Hematopoietic multipotent progenitor cell treated with erythropoietin and hydrocortisone succinate and interleukin-3 and kit ligand, for 15 days (in vitro differentiated cells): ENCODE measurements around the gene PAPPA.

Experiments
- DNase-seq: peaks from one replicate; pipeline ENCODE4 v3.0.0-alpha.2; 2015; ENCODE audit warnings: low spot score

Gene PAPPA

DNA sequence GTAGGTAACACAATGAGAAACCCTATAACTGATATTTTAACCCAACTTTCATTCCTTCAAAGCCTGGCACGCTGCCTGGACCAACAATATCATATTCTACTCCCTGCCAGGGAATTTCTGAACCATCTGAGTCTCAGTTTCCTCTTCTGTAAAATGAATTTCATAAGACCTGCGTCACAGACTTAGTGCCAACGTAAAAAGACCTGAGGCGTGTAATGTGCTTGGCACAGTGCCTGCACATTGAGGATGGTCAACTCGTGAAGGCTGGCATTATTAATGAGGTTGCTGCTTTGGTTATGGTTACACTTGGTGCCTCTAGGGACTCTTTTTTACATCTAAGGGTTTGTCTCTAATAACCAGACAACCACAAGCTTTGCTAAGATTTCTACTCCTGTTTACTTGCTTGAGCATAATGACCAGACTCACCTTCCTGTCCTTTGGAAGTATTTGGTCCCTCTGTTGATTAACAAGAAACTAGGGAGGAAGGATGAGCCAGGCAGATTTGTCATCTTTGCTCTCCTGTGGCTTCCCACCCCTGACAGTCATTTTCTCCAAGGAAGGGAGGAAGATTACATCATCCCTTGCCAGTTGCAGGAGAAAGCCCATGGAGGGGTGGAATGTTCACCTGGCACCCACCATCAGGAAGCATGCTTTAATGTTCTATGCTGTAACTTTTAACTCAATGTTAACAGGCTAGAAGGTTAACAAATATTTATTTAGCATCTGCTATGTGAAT is 79.0 kb downstream of the PAPPA start:
- no peak for DNase-seq

DNA sequence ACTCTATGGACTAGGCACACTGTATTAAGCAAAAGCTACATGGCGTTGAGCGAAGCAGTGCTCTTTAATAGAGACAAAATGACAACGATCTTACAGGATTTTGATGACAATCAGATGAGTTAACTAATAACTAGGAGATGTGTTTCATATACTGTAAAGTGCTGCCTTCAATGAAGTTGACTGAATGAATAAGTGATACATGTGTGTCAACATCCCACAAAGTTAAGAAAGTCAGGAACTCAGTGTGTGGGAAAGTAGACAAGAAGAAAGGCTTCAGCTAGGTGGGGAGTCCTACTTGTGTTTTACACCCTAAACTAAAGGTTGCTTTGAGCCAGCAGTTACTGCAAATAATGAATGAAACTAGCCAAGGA is 79.6 kb downstream of the PAPPA start:
- DNase-seq = no peak

- DNase-seq = no peak
Measured at GRCh38 chr9:116234081-116234480, 80.5 kb downstream of the PAPPA start.

DNA sequence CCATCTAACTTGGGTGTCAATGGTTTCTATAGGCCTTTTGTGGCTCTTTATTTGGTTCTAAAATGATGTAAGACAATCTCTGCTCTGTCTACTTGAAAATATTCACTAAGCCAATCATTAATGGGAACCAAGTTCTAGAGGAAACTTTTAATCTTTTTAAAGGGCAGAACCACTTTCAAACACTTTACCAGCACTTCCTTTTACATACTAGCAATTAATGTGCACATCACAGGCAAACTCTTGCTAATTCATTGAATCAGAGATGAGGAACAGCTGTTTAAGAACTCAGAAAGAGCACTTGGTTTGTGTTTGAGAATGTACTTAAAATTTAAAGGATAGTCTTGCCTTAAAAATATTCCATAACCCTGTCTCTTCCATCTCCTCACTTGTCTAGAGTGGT is 83.4 kb downstream of the PAPPA start:
- no peak for DNase-seq

DNA sequence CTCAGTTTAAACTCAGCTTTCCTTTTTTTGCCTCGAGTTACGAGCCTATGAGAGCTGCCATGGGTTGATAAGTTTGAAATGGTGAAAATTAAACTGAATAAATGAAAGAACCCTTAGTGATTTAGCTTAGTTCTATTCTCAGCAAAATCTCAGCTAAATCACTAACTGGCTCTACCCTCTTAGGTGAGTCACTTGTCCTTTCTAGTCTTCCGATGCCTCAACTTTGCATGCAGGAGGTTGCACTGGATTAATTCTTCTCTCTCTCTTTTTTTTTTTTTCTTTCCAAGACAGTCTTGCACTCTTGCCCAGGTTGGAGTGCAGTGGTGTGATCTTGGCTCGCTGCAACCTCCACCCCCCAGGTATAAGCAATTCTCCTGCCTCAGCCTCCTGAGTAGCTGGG is 83.9 kb downstream of the PAPPA start:
- no peak for DNase-seq

- no peak for DNase-seq
Measured at GRCh38 chr9:116238225-116238624, 84.6 kb downstream of the PAPPA start.

- DNase-seq = no peak
Measured at GRCh38 chr9:116238776-116239340, 85.3 kb downstream of the PAPPA start.

DNA sequence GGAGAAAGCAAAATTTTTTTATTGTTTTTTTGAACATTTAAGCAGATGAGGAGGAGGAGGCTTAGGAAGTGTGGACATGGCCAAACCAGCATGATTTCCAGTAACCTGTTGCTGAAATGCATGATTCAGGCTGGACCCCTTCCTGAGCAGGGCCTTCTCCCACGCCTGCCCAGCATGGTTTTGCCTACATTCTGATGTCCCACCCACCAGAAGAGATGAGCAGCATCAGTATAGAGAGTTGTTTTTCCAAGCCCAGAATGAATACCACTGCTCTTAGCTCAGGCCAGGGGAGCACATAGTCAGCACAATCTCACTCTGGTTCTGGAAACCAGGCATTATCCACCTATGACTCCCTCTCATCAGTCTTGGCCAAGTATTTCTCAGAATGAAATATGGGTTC is 90.1 kb downstream of the PAPPA start:
- no peak for DNase-seq

DNA sequence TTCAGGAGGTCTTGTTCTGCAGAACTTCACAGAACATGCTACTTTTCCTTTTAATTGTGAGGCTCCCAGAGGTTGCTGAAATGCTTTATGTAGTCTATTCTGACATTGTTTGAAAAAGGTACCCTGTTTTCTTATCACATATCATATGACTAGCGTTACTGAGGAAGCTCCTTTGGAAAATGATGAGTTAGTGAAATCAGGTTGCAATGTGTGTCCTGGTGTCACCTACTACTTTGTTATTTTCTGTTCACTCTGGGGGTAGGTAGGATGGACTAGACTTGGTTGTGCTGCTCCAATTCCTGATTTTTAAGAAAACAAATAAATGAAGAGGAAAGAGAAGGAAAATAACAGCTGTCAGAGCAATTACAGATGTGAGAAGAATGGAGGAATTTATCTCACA is 93.7 kb downstream of the PAPPA start:
- no peak for DNase-seq

GRCh38 chr9:116247791-116248374 is 94.3 kb downstream of the PAPPA start:
- no peak for DNase-seq

DNA sequence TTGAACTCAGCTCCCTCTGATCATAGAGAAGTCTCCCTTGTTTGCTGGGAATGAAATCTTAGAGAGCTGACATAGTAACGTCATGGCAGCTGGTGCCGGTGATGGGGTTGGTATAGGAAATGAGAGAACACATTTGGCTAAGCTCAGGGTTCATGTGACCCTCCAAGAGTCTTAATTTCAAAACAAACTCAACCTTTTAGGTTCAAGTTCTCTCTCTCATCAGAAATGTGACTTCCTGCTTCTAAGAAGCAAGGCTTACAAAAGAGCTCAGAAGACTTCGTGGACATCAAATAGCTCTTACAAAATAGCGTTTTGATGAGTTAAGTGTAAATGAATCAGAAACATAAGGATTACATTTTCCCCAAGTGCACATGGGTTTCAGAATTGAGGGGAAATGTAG is 97.3 kb downstream of the PAPPA start:
- DNase-seq = no peak

DNA sequence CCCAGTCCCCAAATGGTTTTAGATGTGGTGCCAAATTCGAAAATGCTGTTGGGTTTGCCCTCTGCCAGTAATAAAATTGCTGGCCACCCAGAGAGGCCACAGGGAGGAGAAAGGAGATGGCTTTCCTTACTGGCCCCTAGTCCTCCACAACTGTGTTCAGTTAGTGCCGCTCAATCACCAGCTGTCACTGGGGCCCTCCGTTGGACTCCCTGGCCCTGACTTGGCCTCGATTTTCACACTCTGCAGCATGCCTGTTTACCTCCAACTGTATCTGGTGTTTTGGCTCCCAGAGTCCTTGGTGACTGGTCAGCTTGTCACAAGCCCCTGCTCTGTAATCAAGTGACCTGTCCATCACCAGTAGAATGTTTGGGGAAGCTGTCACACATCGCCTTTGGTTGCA is 97.8 kb downstream of the PAPPA start:
- DNase-seq = no peak

- DNase-seq = no peak
Measured at GRCh38 chr9:116260531-116260930, 106.9 kb downstream of the PAPPA start.

DNA sequence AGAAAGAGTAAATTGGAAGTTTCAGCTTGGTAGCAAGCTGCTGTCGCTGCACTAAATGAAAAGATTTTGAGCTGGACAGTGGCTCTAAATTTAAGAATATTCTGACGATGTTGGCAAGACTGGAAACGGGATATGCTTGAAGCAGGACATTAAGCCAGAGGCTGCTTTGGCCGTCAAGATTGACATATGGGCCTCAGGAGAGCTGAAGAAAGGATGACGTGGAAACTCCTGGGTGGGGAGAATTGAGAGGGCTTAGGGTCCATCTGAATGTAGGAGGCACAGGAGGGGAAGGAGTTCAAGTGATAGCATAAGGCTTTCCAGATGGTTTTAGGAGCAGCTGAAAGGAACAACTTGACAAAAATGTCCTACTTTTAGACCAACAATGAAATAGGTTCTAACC is 108.9 kb downstream of the PAPPA start:
- DNase-seq = no peak

DNA sequence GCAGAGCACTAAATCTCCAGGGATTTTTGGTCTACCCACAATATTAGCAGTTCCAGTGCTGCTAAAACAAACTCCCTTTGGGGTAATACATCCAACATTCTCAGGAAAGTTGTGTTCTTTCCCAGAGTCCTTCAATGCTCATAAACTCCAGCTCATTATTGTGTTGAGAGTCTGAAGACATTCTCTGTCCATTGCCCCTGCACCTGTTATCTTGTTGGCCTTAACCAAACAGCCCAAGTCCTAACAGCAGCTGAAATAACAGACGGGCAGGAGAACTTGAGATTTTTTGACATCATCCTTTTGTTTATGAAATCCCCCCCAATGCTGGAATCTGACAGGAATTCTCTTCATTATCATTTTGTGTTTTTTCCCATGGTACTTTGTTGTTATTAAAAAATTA is 110.8 kb downstream of the PAPPA start:
- DNase-seq = no peak

DNA sequence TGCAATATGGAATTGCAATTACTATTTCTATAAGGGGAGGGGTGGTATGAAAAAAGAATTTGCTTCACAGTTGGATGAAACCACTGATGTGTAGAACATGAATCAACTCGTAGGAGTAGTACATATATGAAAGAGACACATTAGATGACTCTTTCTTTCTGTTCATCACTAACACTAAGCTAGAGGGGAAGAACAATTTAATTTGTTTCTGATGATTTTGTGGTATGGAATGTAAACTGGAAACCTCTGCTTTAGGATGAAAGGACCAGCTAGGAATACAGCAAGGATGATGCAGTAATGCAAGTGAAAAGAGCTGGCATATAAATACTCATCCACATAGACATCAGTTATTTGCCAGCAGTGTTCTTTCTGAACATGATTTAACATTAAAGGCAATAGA is 113.4 kb downstream of the PAPPA start:
- no peak for DNase-seq

- no peak for DNase-seq
Measured at GRCh38 chr9:116269250-116269649, 115.7 kb downstream of the PAPPA start.

DNA sequence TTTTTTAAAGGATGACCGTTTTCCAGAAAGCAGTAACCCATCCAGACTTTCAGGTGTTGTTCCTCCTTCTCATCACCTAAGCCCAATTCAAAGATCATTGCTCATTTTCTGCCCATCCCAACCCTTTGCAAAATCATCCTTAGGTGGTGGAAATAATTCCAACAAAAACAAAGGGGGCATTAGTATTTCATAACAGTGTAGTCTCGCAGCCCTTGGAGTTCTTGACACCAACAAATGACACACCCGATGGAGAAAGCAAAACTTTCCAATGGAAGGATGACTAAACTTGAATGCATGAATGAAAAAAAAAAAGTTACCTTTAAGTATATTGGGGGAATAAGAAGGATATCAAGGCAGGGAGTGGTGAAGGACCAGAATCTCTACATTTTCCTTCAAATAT is 117.0 kb downstream of the PAPPA start:
- no peak for DNase-seq

DNA sequence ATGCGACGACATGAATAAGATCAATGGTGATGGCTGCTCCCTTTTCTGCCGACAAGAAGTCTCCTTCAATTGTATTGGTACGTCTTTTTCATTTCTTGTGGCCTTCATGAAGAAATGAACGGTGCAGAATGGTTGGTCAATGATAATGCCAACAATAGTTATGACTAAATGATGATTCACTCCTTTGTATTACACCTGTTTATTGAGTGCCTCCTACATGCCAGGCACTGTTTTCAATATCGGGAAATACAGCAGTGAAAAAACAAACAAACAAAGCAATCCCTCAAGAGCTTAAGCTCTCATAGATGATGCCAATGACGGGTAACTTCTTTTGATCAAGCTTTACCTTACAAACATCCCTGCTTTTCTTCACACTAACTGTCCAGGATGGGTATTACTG is 117.7 kb downstream of the PAPPA start:
- no peak for DNase-seq

GRCh38 chr9:116271991-116272390 is 118.4 kb downstream of the PAPPA start:
- no peak for DNase-seq

GRCh38 chr9:116274293-116274692 is 120.7 kb downstream of the PAPPA start:
- DNase-seq = no peak

GRCh38 chr9:116275418-116276195 is 122.0 kb downstream of the PAPPA start:
- no peak for DNase-seq

DNA sequence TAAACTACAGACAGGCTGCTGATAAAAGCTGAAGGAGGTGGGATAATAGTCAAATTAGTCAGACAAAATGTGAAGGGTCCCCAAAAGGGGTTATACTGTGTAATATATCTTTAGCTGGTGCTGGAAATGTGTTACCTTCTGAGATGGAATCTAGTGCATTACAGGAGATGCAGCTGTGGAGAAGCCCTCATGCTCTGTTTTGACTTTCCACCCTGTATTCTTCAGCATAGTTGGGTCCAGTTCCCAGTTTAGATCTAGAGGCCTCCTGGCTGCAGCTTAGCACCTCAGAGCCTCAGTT is 122.6 kb downstream of the PAPPA start:
- no peak for DNase-seq
